Breast epithelium (tissue), 3 donors: Measurements from ENCODE around the gene CCDC97.

Experiments
- POLR2A ChIP-seq: fragments of 450-650 bp; IDR thresholded peaks from one replicate; pipeline ENCODE4 v1.6.1; 2016; ENCODE audit warnings: antibody characterized with exemption, mild to moderate bottlenecking, moderate library complexity
- POLR2AphosphoS5 ChIP-seq, 3 donors: sonication (generic); formaldehyde crosslinking; IDR thresholded peaks; one replicate each; pipeline ENCODE4 v1.6.1; 2017; ENCODE audit warnings: antibody characterized with exemption in 3 of 3
- TF ChIP-seq, protein P1 (sequence below), 3 donors: fragments of 450-650 bp; IDR thresholded peaks; one replicate each; pipeline ENCODE4 v1.5.1; 2016 to 2017; ENCODE audit warnings: antibody characterized with exemption in 3 of 3, mild to moderate bottlenecking in 3 of 3, moderate library complexity in 3 of 3

DNA sequence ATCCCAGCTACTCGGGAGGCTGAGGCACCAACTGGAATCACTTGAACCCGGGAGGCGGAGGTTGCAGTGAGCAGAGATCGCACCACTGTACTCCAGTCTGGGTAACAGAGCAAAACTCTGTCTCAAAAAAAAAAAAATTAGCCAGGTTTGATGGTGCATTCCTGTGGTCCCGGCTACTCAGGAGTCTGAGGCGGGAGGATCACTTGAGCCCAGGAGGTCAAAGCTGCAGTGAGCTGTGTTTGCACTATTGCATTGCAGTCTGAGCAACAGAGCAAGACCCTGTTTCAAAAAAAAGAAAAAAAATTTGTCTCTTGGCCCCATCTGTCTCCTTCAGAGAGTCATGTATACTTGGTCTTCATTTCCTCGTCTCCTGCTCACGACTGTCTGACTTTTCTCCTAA, 1.6 kb downstream of the CCDC97 start:
- TF ChIP-seq, protein P1, sequence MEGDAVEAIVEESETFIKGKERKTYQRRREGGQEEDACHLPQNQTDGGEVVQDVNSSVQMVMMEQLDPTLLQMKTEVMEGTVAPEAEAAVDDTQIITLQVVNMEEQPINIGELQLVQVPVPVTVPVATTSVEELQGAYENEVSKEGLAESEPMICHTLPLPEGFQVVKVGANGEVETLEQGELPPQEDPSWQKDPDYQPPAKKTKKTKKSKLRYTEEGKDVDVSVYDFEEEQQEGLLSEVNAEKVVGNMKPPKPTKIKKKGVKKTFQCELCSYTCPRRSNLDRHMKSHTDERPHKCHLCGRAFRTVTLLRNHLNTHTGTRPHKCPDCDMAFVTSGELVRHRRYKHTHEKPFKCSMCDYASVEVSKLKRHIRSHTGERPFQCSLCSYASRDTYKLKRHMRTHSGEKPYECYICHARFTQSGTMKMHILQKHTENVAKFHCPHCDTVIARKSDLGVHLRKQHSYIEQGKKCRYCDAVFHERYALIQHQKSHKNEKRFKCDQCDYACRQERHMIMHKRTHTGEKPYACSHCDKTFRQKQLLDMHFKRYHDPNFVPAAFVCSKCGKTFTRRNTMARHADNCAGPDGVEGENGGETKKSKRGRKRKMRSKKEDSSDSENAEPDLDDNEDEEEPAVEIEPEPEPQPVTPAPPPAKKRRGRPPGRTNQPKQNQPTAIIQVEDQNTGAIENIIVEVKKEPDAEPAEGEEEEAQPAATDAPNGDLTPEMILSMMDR (IDR thresholded peaks at IDR 0.05) = no peak
- TF ChIP-seq POLR2A (no peak), POLR2AphosphoS5 (IDR thresholded peaks at IDR 0.05) (no peak)
